GM18498 (cell line): ENCODE data around the gene TMSB4X.
"Not testable (repeated sequence)": the region's sequence is repeated elsewhere in the genome, so short reads cannot be mapped to it uniquely, and the experiment has no call there.

Experiments
- ATAC-seq: cut with Tn5 transposase; IDR thresholded peaks from one replicate; pipeline ENCODE4 v1.9.1; 2021; ENCODE audit warnings: mild to moderate bottlenecking, moderate library complexity; ENCODE audit not compliant: unreplicated experiment

TMSB4X gene

DNA sequence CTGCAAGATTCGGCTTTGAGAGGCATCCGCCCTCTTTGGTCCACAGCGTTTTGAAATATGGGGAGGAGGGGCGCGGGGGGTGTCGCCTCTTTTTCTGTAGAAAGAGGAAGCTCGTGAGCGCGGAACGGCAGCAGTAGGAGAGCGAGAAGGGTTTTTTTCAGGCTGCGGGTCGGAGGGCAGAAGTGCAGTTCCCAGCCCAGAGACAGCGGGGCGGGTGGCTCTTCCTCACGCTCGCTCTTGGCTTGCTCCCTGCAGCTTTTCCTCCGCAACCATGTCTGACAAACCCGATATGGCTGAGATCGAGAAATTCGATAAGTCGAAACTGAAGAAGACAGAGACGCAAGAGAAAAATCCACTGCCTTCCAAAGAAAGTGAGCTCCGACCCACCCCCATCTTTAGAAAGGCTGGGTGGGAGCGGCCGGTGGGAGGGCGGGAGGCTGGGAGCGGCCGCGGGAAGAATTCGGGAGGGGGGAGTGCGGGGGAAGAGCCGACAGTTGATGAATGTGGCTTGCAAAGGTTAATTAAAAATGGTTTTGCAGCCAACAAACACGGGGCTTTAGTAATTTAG is 1.2 kb downstream of the TMSB4X start:
- no peak for ATAC-seq

DNA sequence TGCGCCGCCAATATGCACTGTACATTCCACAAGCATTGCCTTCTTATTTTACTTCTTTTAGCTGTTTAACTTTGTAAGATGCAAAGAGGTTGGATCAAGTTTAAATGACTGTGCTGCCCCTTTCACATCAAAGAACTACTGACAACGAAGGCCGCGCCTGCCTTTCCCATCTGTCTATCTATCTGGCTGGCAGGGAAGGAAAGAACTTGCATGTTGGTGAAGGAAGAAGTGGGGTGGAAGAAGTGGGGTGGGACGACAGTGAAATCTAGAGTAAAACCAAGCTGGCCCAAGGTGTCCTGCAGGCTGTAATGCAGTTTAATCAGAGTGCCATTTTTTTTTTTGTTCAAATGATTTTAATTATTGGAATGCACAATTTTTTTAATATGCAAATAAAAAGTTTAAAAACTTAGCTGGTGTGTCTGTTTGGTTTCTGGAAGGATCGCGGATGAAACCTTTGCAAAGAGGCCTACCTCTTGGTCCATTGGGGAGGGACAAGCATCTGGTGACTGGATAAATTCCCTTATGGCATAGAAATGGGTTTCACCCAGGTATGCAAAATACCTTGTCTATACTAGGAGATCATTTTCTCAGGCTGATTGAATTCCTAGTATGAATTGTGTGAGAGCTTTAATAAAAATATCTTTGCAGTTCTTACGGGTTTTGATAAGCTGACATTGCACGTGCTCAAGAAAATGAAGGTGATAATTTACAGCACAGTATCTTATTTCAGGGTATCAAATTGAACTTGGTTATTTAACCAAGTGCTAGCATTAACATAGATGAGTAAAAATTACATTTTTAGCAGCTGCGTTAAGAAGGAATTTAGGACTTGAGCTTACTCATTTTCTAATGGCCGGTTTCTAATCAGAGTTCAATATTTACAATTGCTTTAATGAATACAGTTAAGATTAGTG is 2.2 kb downstream of the TMSB4X start:
- not testable (repeated sequence) for ATAC-seq

DNA sequence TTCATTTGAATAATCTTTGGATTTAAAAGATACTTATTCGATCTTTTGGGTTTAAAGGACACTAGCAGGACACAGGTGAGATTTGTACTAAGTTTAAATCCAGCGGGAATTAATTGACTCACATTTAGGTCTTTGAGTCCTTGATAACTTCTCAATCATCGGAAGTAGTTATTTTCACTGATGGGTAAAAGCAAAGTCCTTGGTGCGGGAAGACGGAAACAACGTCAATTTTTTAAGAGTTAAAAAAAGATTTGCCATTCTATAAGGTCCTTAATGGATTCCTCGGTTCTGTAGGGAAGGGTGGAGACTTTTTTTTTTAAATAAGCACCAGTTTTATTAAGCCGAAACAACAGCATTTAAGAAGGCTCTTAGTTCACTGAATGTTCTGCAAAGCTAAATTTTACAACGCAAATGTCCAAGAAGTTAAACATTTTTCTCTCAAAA is 2.9 kb downstream of the TMSB4X start:
- peak; percentile 3 for ATAC-seq

DNA sequence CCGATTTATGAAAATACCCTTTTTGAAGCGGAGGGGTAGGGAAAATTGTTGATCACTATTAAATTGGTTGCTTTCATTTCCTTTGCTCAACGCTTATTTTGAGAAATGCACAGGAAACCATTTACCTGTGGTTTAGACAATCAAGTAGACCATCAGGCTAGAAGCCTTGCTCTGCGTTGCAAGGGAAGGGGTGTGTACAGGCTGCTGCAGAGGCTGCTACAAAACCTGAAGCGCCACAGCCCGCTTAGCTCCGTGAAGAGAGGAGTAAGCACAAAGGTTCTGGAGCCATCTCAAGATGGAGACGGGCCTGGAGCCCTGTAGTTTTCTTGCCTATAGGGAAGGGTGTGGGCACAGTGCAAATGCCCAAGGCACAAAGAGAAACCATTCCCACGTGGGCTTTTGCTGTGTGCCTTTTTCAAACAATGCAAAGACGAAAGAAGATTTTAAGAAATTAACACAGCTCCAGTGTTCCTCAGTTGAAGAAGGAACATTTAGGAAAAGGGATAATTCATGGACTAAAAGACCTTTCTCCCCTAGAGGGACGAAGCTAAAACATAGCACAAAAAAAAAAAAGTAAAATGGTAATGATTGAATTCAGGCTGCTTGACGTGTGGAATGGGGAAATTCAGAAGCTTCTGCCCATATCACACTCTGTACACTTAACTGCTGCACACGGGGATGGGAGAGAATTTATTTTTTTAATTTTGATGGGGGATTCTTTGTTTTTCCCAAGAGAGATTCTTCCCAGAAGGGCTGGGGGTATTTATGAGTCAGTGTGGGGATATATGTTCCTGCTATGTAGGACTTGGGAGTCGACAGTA is 3.5 kb downstream of the TMSB4X start:
- peak; percentile 44 for ATAC-seq

DNA sequence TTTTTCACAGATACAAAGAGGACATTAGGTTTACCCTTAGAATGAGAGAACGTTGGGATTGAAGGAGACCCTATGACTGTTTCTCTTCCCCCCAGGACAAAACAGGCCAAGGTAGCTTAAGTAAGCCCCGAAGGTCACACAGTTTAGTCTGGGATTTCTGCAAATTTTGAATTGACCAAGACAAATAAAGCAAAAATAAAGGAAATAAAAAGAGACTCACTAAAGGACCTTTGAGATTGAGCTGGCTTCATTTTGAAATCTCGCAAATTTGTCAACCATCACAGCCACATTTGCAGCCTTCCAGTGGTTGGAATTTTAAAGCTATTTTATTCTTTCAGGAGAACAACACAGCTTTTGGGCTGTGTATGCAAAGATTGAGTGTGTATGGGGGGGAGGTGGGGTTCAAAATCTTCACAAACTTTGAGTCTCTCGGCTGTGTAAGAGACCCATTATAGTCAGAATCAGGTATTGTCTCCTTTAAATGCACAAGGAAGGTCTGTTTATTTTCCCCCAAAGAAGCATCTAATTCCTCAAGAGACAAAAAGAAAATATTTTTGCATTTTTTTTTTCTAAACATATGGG is 4.2 kb downstream of the TMSB4X start:
- no peak for ATAC-seq

DNA sequence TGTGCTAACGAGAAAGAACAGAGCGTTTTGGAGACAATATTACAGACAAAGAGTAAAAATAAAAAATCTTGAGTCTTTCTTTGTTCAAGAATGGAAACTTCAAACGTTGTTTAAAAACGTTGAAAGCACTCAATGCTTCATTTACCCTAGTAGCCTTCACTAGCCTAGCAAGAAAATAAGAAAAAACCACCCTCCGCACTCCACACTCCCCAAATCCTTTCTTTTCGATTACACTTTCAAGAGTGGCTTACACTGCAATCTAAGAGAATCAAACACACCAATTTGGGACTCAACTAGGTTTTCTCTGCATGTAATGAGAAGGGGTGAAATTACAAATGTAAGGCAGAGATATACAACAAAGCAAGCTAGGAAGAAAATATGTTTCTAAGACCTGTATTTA is 4.7 kb downstream of the TMSB4X start:
- ATAC-seq, result no peak

DNA sequence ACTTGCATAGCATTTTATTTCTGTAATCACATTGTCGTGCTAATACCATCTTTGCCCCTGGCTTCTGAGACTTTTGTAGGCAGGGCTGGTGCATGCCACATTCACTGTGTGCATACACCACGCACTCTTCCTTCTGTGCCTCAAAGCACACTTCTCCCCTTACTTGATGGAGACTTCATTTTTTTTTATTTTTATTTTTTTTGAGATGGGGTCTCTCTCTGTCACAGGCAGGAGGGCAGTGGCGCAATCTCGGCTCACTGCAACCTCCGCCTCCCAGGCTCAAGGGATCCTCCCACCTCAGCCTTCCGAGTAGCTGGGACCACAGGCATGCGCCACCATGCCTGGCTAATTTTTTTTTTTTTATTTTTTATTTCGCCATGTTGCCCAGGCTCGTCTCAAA is 5.1 kb downstream of the TMSB4X start:
- not testable (repeated sequence) for ATAC-seq

DNA sequence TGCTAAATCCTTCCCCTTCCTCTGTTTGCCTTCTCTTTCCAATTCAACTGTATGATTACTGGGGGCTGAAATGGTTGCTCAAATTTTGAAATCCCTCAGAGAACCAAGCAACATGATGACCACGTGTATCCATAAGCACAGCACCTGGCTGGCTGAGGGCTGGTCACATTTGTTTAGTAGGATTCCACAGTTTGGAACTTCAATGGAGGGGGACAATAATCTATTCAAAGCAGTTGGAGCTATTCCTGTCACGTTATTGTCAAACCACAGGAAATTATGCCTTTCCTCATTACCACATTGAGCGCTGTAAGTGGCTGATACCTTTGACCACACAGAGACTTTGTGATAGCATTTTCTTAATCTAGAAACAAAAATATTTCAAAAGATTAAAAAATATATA is 7.0 kb downstream of the TMSB4X start:
- ATAC-seq, result no peak

DNA sequence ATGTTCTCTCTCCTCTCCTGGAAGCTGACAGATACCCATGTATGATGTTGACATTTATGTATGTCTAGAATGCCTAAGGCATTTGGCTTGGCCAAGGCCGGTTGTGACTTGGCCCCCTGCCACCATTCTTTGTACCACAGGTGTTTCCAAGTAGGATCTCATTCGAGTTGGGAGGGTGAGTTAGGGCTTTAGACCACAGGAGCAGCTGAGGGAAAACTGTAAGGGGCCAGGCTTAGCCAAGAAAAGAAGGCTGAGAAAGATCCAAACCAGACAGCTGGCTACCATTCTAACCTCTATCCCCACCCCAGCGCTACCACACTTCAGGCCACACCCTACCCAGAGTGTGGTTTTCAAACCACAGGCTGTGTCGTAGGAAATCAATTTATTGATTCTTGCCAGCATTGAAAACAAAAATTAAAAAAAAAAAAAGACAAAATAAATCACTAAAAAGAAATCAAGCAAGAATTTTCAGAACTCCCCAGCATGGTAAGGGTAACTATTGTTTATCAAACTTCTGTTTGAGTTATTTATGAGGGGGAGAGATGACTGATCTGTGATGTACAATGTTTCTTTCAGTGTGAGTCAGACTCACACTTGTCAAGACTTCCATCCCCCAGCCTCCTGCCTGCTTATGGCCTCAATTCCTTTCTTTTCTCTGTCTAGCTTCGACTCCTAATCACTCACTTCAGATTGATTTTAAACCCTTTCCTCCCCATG is 9.9 kb downstream of the TMSB4X start:
- peak; percentile 61 for ATAC-seq

DNA sequence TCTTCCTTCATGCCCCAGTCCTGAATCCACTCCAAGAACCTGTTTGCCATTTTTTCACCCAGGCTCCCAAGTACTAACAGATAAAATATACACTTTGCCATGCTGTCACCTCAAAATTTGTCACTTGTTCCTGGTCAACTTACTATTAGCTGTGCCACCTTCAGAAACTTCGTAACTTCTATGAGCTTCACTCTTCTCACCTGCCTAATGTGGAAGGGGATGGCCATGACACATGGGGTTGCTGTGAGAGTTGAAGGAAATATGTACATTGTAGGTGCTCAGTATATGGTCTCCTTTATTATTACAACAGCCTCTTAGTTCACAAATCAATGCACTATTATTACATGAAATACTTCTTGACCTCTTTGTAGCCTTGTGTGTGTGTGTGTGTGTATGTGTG is 10.4 kb downstream of the TMSB4X start:
- ATAC-seq, result peak; percentile 13

DNA sequence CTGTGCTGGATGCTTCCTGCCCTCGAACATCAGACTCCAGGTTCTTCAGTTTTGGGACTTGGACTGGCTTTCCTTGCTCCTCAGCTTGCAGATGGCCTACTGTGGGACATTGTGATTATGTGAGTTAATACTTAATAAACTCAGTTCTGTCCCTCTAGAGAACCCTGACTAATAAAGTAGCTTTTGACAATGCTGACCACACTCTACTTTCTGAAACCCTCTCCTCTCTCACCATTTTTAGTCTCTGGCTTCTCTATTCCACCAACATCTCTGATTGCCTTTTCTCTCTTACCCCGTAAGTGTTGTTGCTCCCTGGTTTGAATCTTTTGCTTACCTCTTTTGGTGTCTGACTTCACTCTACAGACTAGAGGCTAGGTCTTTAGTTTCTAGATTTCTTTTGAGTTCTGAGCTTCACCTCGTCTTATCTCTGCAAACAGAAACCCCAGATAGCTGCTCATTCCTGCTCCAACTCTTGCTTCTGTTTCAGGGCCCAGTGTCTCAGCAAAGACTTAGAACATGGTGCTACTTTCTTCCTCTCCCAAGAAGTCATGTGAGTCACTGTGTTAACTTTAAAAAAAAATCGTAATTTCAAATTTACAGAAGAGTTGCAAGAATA is 11.4 kb downstream of the TMSB4X start:
- ATAC-seq, result peak; percentile 60

DNA sequence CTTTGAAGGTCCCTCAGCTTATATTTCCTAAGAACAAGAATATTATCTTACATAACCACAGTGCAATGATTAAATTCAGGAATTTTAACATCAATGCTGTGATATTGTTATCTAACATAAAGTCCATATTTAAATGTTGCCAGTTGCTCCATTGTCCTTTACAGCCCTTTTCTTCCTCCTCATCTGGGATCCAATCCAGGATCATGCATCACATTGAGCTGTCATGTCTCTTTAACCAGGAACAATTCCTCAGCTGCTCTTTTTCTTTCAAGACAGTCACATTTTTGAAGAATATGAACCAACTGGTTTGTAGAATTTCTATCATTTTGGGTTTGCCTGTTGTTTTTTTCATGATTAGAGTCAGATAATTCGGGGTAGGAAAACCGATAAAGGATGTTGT is 12.0 kb downstream of the TMSB4X start:
- ATAC-seq, result no peak

DNA sequence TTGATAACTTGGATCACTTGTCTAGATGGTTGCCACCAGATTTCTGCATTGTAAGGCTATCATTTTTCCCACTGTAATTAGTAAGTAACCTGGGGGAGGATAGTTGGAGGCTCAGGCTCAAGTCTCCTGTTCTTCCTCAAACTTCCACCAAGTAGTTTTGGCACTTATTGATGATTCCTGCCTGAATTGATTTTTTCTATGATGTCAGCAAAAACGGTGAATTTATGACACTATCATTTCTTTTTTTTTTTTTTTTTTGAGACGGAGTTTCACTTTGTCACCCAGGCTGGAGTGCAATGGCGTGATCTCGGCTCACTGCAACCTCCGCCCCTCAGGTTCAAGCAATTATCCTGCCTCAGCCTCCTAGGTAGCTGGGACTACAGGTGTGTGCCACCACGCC is 12.4 kb downstream of the TMSB4X start:
- no peak for ATAC-seq

DNA sequence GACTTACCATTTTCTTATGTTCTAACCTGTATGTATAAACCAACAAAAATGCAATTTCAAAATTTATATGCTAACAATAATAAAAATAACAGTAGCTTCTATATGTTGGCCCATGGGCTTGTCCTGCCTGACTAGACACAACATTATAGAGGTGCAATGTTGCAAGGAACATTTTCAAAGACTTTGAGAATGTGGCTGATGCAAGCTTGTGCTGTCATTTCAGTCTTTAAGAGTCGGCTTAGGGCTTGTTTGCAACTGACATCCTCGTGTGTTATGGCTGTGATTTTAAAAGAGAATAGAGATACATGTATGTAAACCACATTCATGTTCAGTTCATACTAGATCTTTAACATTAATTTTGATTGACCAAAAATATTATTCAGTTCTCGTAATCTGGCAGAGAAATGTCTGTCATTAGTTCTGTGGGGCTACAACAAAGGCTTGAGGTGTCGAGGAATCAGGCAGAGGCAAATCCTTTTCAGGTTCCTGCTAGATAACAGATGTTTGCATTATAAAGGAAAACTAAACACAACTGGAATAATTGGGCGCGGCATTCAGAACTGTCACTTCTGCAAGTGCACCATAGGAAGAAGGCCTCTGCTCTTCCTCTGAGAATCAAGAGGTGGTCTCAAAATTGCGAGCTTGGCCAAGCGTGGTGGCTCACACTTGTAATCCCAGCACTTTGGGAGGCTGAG is 13.1 kb downstream of the TMSB4X start:
- no peak for ATAC-seq

DNA sequence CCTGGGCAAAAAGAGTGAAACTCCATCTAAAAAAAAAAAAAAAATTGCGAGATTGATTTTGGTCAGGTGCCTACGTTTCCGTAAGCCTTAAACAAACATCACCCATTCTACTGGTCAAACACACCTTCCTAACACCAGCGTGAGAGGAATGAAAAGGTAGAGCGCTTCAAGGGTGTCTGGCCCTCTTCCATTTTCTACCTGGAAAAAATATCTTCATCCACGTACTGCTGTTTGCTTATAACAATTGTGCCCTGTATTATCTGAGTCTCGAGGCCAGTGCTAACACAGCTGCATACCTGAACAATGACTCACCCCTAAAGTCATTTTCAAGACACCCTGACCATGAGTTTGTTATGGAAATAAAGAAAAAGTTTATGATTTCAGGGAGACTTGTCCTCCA is 13.9 kb downstream of the TMSB4X start:
- ATAC-seq, result no peak

DNA sequence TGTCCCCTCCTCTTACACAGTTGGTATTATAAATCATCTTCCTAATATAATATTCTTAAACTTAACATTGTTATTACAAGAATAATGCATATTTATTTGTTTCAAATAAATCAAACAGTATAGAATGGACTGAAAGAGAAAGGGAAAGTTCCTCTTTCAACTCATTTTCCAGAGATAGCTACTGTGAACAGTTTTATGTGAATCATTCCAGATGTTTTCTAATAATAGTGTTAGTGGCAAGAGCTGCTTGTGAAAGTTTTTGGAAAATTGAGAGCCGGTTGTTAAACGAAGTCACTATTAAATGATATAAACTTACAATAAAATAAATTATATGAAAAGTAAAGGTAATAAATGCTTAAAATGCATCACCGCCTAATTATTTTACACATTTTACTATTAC is 14.6 kb downstream of the TMSB4X start:
- ATAC-seq, result no peak

DNA sequence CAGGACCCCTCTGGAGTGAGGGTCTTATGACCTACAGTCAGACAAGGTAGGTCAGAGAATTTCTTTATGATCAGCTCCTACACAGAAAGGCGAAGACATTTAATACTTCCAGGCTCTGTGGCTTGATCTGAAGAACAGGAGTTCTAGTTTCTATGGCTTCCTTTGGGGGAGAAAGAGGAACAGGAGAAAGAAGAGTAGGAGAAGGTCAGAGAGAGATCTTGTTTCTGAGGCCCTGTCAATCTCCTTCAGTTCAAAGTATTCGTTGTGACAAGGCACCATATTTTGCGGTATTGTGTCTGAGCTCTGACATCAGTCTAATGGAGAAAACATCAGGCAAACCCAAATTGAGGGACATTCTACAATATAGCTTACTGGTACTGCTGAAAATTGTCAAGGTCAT is 16.7 kb downstream of the TMSB4X start:
- no peak for ATAC-seq

DNA sequence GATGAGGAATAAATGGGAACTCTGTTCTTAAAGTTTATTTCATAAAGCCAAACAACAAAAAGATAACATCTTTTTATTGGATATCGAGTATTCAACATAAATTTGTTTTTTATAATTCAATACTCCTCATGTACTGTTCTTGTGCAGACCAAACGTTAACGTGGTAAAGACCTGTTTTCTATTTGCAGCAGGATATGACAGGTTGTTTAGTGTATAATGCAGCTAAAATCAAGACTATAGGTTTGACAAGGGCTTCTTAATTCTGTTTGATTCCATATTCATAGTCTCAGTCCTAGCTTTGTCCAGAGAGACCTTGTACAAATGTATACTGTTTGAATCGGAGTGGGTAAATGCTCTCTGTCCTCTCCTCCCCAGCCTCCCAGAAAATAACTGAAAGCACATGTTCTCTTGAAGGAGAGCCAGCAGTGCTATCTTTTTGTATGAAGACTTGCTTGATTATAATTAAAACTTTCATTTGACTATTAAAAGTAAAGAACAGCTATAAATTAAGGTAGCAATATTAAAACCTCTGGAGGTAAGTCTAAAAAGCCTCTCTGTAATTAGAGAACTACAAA is 17.7 kb downstream of the TMSB4X start:
- no peak for ATAC-seq

DNA sequence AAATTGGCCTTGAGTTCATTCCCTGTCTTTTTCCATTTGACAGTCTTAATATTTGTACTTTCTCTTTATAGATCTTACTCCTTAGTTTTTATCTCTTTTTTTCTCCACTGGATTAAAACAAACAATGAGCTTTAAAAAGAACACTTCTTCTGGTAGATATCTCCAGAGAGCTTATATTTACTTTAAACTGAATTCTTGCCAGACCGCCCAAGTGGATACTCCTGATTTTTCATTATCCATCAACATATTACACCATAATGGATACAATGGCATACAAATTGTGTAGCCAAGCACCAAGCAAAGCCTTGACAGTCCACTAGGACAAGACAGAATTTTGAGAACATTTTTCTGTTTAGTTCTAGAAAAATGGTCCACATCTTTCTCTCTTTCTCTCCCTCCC is 18.9 kb downstream of the TMSB4X start:
- ATAC-seq, result no peak
